K562 (cell line): Measurements from ENCODE around the gene GP1BB. TPM values are rescaled to one million over a fixed set of nuclear protein-coding genes. Genes with fewer than 3 reads are reported as not detected.

ENCODE experiments used
- E2F1 ChIP-seq: sonication (generic); formaldehyde crosslinking; IDR thresholded peaks from 2 replicates; pipeline ENCODE4 v1.8.1; 2023; ENCODE audit warnings: mild to moderate bottlenecking, missing genetic modification reagents, moderate library complexity
- ELF1 ChIP-seq: fragments of 200-800 bp; sonication (Bioruptor generic); IDR thresholded peaks from 2 replicates; pipeline ENCODE4 v1.6.1; 2016; ENCODE audit warnings: missing genetic modification characterization, missing compliant biosample characterization
- HBP1 ChIP-seq: fragments of 450-650 bp; formaldehyde crosslinking; IDR thresholded peaks from 2 replicates; pipeline ENCODE4 v1.4.0; 2022; ENCODE audit warnings: missing genetic modification characterization
- MTF1 ChIP-seq: fragments of 250-450 bp; sonication (Bioruptor Pico); IDR thresholded peaks from 2 replicates; pipeline ENCODE4 v1.9.0; 2021; ENCODE audit warnings: moderate library complexity, mild to moderate bottlenecking, inconsistent platforms, borderline replicate concordance
- NFXL1 ChIP-seq: fragments of 450-650 bp; formaldehyde crosslinking; IDR thresholded peaks from 2 replicates; pipeline ENCODE4 v1.4.0; 2021; ENCODE audit warnings: mild to moderate bottlenecking
- NUFIP1 ChIP-seq: fragments of 450-650 bp; IDR thresholded peaks from 2 replicates; pipeline ENCODE4 v1.6.1; 2018; ENCODE audit not compliant: partially characterized antibody
- RBM15 ChIP-seq: fragments of 200-400 bp; formaldehyde crosslinking; IDR thresholded peaks from 2 replicates; pipeline ENCODE4 v1.6.1; 2018; ENCODE audit warnings: mild to moderate bottlenecking, low read length, moderate library complexity; ENCODE audit not compliant: insufficient read depth
- RFX7 ChIP-seq: fragments of 250-450 bp; sonication (Bioruptor Pico); IDR thresholded peaks from 2 replicates; pipeline ENCODE4 v1.5.1; 2021; ENCODE audit warnings: mild to moderate bottlenecking
- RNF2 ChIP-seq: sonication (generic); IDR thresholded peaks from 2 replicates; pipeline ENCODE4 v1.6.1; 2016
- SFPQ ChIP-seq: fragments of 200-400 bp; formaldehyde crosslinking; IDR thresholded peaks from 2 replicates; pipeline ENCODE4 v1.6.1; 2017; ENCODE audit warnings: mild to moderate bottlenecking, low read depth, low read length, moderate library complexity
- SREBF1 ChIP-seq: fragments of 150-350 bp; IDR thresholded peaks from 2 replicates; pipeline ENCODE4 v1.6.1; 2014; ENCODE audit warnings: antibody characterized with exemption, low read depth, low read length, borderline replicate concordance
- TCF7 ChIP-seq: sonication (generic); IDR thresholded peaks from 2 replicates; pipeline ENCODE4 v1.6.1; 2016; ENCODE audit warnings: antibody characterized with exemption, borderline replicate concordance
- TSC22D4 ChIP-seq: fragments of 450-650 bp; IDR thresholded peaks from 2 replicates; pipeline ENCODE4 v1.6.1; 2016; ENCODE audit warnings: missing genetic modification characterization, missing biosample characterization, control low read depth
- TSHZ1 ChIP-seq: fragments of 250-450 bp; sonication (Bioruptor Pico); IDR thresholded peaks from 2 replicates; pipeline ENCODE4 v1.4.0; 2020; ENCODE audit warnings: mild to moderate bottlenecking, moderate library complexity
- ZBTB43 ChIP-seq: sonication (generic); formaldehyde crosslinking; IDR thresholded peaks from 2 replicates; pipeline ENCODE4 v1.8.0; 2023; ENCODE audit warnings: mild to moderate bottlenecking, missing genetic modification reagents
- ZNF174 ChIP-seq: fragments of 250-450 bp; sonication (Bioruptor Pico); IDR thresholded peaks from 2 replicates; pipeline ENCODE4 v1.4.0; 2020; ENCODE audit warnings: mild to moderate bottlenecking
- ZNF41 ChIP-seq: fragments of 250-450 bp; sonication (Bioruptor Pico); conservative IDR thresholded peaks from 2 replicates; pipeline ENCODE4 v1.4.0; 2020; ENCODE audit warnings: mild to moderate bottlenecking
- polyA plus RNA-seq, 8 experiments: library from polyadenylated mRNA; depleted of rRNA in 4 of 8; stranded (reverse) in 5 of 8; unstranded in 3 of 8; fragments of >200 nt; fragmentation: Nextera tagmentation in 2 of 8; fragmentation: Illumina TruSeq in 1 of 8; extraction: Ambion mirVana in 2 of 8; extraction: Trizol in 1 of 8; gene quantifications; 2 replicates each; pipeline versions ENCODE4 v1.2.1 to v1.2.3, GENCODE V29; 2011 to 2014; ENCODE audit warnings: inconsistent platforms in 1 of 8, missing spikeins in 1 of 8
- total RNA-seq, 7 experiments: library from RNA; depleted of rRNA in 6 of 7; stranded (reverse); fragments of >200 nt in 6 of 7; fragmentation: Illumina TruSeq in 2 of 7; extraction: Trizol in 2 of 7; gene quantifications; 2 replicates each; pipeline versions ENCODE4 v1.2.1 to v1.2.3, GENCODE V29; 2011 to 2021; ENCODE audit warnings: low replicate concordance in 1 of 7

GP1BB gene
- total and polyA plus RNA-seq, 9 of the 15 experiments (the other 6 are each of a cell fraction or from before 2014, with no cell fraction given), result 0.69 to 162 (median 2.8) TPM

GRCh38 chr22:19730655-19731360 is 7.5 kb downstream of the GP1BB start (continued):
- TF ChIP-seq MTF1 (CRISPR knock-in tag) (no peak), TCF7 (no peak), TSHZ1 (CRISPR knock-in tag) (peak; percentile 77; the same call in 1 of the 2 replicates), RFX7 (no peak), RNF2 (no peak), ZNF41 (0 out of 2 replicates have a peak, but pooled peaks have one; percentile 28), NFXL1 (no peak), E2F1 (peak; percentile 97), HBP1 (CRISPR knock-in tag) (peak; percentile 93), RBM15 (no peak), SREBF1 (peak; percentile 67; the same call in 1 of the 2 replicates), SFPQ (no peak), TSC22D4 (no peak), ZBTB43 (CRISPR knock-in tag) (no peak), ZNF174 (CRISPR knock-in tag) (no peak), NUFIP1 (peak; percentile 81), ELF1 (tag) (no peak)
